Kidney (tissue), 14 donors: ENCODE measurements around the gene MAP2K4. TPM values are rescaled to one million over a fixed set of nuclear protein-coding genes. Genes with fewer than 3 reads are reported as not detected.

Experiments
- DNase-seq, 5 donors: peaks; one replicate each; pipeline ENCODE4 v3.0.0-alpha.2; 2013 to 2020
- FAIRE-seq: peaks from 2 replicates; lab custom pipeline; 2012; peaks lifted over from hg19 to GRCh38; lab: Jason Lieb, UNC
- H3K27ac ChIP-seq, 2 donors: one replicate each; pipeline ENCODE4 v1.7.0; 2013; ENCODE audit warnings: low read depth in 2 of 2, low read length in 2 of 2, inconsistent platforms in 1 of 2
- H3K27me3 ChIP-seq: one replicate; pipeline ENCODE4 v1.7.1; 2013; ENCODE audit warnings: low read length, inconsistent platforms; ENCODE audit not compliant: control insufficient read depth, insufficient read depth
- H3K36me3 ChIP-seq, 3 donors: one replicate each; pipeline versions ENCODE4 v1.7.0 to v1.7.1; 2013; ENCODE audit warnings: low read length in 3 of 3, control low read depth in 1 of 3, inconsistent platforms in 1 of 3; ENCODE audit not compliant: insufficient read depth in 3 of 3, control insufficient read depth in 2 of 3
- H3K4me1 ChIP-seq, 3 donors: one replicate each; pipeline versions ENCODE4 v1.7.0 to v1.7.1; 2013; ENCODE audit warnings: low read length in 3 of 3, inconsistent platforms in 1 of 3, low read depth in 1 of 3; ENCODE audit not compliant: control insufficient read depth in 2 of 3, insufficient read depth in 2 of 3
- H3K4me3 ChIP-seq, 3 donors: one replicate each; pipeline versions ENCODE4 v1.7.0 to v1.8.1; 2013; ENCODE audit warnings: low read length in 3 of 3, control low read depth in 1 of 3, inconsistent platforms in 1 of 3
- H3K9ac ChIP-seq, 3 donors: one replicate each; pipeline versions ENCODE4 v1.7.0 to v1.7.1; 2013; ENCODE audit warnings: low read length in 3 of 3, control low read depth in 1 of 3, inconsistent platforms in 1 of 3
- H3K9me3 ChIP-seq, 3 donors: one replicate each; pipeline versions ENCODE4 v1.7.0 to v1.7.1; 2013; ENCODE audit warnings: low read length in 3 of 3, control low read depth in 1 of 3, inconsistent platforms in 1 of 3; ENCODE audit not compliant: control insufficient read depth in 2 of 3, insufficient read depth in 1 of 3
- CTCF ChIP-seq: IDR thresholded peaks from 3 replicates; pipeline ENCODE4 v1.5.1; 2012; ENCODE audit warnings: mild to moderate bottlenecking, moderate library complexity, borderline replicate concordance; ENCODE audit not compliant: insufficient read depth; ENCODE audit errors: extremely low read depth
- intact Hi-C: fragments of 100-400 bp; cut with DNase I; formaldehyde crosslinking; loops from one replicate; pipeline ENCODE4 v1.11.1; 2022
- polyA plus RNA-seq: library from polyadenylated mRNA; stranded (reverse); fragments of 350-450 nt; fragmentation: Illumina TruSeq; extraction: RNeasy Lipid Tissue Mini Kit (QIAGEN cat#74804); gene quantifications from one replicate; pipeline ENCODE4 v1.2.3, GENCODE V29; 2014; ENCODE audit warnings: low read depth, low replicate concordance; ENCODE audit not compliant: insufficient read depth
- total RNA-seq: library from RNA; stranded (reverse); fragmentation: NEBNext Ultra II Directional; extraction: Animal tissue kit (Norgen Biotek cat#: 25700); gene quantifications from one replicate; pipeline ENCODE4 v1.2.1, GENCODE V29; 2021
- donor health status: control.
- donor health status: control.
- donor health status: control.
- donor health status: control.
- donor health status: control.
- donor health status: DM: yes; HTN: yes; CAD: no.
- donor health status: Normal renal cell carcinoma (clear cell type).

The MAP2K4 gene
- total and polyA plus RNA-seq, 2 donors from 2014 or later = 14.2 to 36.1 TPM

- no peak for TF ChIP-seq CTCF
Measured at GRCh38 chr17:12094336-12094735, 73.7 kb downstream of the MAP2K4 start.

GRCh38 chr17:12095522-12095921, 74.8 kb downstream of the MAP2K4 start:
- H3K27me3 ChIP-seq = no peaks in the 10 kb centered on the region
- FAIRE-seq = no peak
- H3K4me3 ChIP-seq = no peak overlapping the region

More at GRCh38 chr17:12094336-12094735, 73.7 kb downstream of the MAP2K4 start:
- Histone ChIP-seq H3K9ac (no peak overlapping the region), H3K36me3 (peaks cover 0 to 3% (median 0%) of the 10 kb centered on the region in 3 donors), H3K4me1 (peaks cover 0 to 2% (median 0%) of the 10 kb centered on the region in 3 donors), H3K27me3 (no peaks in the 10 kb centered on the region), H3K4me3 (no peak overlapping the region), H3K9me3 (no peaks in the 10 kb centered on the region), H3K27ac (no peak overlapping the region)
- FAIRE-seq (no peak), DNase-seq (no peak)
- intact Hi-C loops = no loop called here

DNA sequence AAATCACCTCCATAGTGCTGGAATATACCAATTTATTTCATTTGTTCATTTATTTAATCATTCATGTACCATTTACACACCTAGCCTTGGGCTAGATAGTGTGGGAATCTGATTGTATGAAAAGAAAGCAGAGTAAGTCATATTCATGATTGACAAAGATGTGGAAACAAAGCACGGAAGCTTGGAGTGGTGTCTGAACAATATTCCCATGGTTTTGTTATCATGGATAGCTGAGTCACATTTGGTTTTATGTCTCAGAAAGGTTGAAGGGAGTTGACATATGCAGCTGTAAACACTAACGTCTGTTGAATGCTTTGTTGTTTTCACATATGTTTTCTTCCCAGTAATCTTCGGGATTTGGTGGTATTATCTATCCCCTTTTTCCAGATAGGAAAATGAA, 76.6 kb downstream of the MAP2K4 start:
- FAIRE-seq = no peak

More at GRCh38 chr17:12095522-12095921, 74.8 kb downstream of the MAP2K4 start:
- no peak overlapping the region for H3K9ac ChIP-seq
- no peak for TF ChIP-seq CTCF
- no peak for DNase-seq
- H3K4me1 ChIP-seq = no peaks in the 10 kb centered on the region
- no peaks in the 10 kb centered on the region for H3K9me3 ChIP-seq
- peaks cover 0 to 7% (median 4%) of the 10 kb centered on the region in 3 donors for H3K36me3 ChIP-seq
- no peak overlapping the region for H3K27ac ChIP-seq
- intact Hi-C loops = no loop called here

More for the DNA sequence above, 76.6 kb downstream of the MAP2K4 start:
- Histone ChIP-seq H3K27ac (no peak overlapping the region), H3K36me3 (peaks cover 0 to 7% (median 6%) of the 10 kb centered on the region in 3 donors), H3K9ac (no peak overlapping the region), H3K27me3 (no peaks in the 10 kb centered on the region), H3K4me3 (no peak overlapping the region), H3K4me1 (no peaks in the 10 kb centered on the region), H3K9me3 (no peaks in the 10 kb centered on the region)
- DNase-seq = no peak
- TF ChIP-seq CTCF = no peak
- intact Hi-C loops = no loop called here
